HG02610 (cell line): ENCODE measurements around the gene ATF5.

Experiments used
- ATAC-seq: cut with Tn5 transposase; IDR thresholded peaks from one replicate; pipeline ENCODE4 v1.9.1; 2021; ENCODE audit warnings: mild to moderate bottlenecking, moderate library complexity; ENCODE audit not compliant: unreplicated experiment

Gene ATF5, protein sequence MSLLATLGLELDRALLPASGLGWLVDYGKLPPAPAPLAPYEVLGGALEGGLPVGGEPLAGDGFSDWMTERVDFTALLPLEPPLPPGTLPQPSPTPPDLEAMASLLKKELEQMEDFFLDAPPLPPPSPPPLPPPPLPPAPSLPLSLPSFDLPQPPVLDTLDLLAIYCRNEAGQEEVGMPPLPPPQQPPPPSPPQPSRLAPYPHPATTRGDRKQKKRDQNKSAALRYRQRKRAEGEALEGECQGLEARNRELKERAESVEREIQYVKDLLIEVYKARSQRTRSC

GRCh38 chr19:49929121-49929610 lies at the start of gene ATF5, which contains the start of gene NUP62:
ATF5 (plus strand) TSS chr19:49929205; CDS start chr19:49930851, 1,646 bp downstream.
NUP62 (minus strand) TSS chr19:49929504; CDS start chr19:49909807, 19,697 bp downstream.
- peak; percentile 55 for ATAC-seq

- ATAC-seq, result no peak
These were observed 49.6 kb upstream of the ATF5 start for GRCh38 chr19:49879243-49879963.

DNA sequence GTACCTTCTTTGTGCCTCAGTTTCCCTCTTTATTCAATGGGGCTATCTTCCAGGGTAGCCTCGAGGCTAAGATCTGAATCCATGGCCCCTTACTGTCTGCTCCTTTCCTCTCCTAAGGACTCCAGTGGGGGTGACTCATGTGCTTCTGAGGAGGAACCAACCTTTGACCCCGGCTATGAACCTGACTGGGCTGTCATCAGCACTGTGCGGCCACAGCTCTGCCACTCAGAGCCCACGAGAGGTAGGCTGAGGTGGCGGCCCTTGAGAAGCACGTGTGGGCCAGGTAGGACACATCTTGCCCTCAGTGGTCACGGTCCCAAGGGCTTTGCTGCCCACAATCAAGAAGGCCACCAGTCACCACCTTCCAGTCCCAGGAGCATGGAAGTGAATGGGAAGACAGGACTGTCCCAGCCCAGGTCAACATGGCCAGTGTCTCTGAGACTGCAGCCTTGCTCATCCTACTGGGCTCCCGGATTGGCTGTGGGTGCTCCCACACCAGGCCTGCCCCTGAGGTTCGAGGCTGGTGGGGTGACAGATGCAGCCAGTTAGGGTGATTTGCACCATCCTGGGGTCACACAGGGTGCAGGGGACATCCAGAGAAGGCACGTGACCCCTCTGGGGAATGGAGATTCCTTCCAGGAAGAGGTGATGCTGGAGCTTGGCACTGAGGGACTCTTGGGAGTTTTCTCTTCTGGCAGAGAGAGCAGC lies 48.7 kb upstream of the ATF5 start:
- no peak for ATAC-seq

- ATAC-seq, result no peak
These were observed 47.8 kb upstream of the ATF5 start for GRCh38 chr19:49881186-49881585.

GRCh38 chr19:49881672-49882394 lies 47.2 kb upstream of the ATF5 start:
- no peak for ATAC-seq

- ATAC-seq, result no peak
These were observed 46.4 kb upstream of the ATF5 start for GRCh38 chr19:49882643-49883042.

DNA sequence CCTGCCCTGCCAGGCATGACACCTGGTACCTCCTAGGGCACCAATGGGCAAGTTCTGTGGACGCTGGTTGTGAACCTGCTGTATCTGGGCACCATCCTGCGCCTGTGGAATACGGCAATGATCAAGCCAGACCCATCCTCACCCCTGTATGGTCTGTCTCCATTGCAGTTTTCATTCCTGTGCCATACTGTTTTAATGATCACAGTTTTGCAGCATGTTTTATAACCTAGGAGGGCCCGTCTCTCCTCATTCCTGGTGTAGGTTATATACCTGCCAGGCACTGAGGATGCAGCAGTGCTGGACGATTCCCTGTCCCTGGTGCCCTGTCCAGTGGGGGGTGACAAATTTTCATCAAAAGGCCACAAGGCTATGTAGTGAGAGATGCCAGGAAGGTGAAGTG lies 45.9 kb upstream of the ATF5 start:
- no peak for ATAC-seq

DNA sequence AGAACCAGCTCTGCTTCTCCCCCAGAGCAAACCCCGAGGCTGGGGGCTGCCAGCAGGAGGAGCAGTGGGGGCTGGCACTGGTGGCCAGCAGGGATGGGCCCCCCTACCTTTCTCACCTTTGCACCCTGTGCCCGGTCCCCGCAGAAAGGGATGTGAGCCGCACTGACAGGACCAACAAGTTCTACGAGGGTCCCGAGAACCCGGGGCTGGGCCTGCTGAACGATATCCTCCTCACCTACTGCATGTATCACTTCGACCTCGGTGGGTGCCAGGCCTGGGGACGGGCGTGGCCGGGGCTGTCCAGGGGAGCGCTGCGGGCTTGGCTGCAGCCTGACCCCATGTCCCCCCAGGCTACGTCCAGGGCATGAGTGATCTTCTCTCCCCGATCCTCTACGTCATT lies 44.9 kb upstream of the ATF5 start:
- no peak for ATAC-seq

DNA sequence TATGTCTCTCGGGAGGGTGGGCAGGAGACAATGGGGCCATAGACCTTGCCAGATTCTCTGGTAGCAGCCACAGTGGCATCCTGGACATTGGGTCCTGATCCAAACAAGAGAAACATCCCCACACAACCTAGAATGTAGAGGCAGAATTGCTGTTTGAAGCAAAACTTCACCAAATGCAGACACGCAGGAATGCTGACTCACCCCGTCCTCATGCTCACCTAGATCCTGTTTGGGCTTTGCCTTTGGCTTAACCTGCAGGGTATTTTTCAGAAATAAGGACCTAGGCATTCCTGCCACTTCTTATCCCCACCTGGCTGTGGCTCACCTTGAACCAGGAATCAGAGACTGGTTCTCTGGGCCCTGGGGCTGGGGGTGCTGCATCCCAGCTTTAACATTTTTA lies 44.2 kb upstream of the ATF5 start:
- ATAC-seq, result no peak

GRCh38 chr19:49887037-49887664 lies 41.9 kb upstream of the ATF5 start:
- ATAC-seq, result no peak

DNA sequence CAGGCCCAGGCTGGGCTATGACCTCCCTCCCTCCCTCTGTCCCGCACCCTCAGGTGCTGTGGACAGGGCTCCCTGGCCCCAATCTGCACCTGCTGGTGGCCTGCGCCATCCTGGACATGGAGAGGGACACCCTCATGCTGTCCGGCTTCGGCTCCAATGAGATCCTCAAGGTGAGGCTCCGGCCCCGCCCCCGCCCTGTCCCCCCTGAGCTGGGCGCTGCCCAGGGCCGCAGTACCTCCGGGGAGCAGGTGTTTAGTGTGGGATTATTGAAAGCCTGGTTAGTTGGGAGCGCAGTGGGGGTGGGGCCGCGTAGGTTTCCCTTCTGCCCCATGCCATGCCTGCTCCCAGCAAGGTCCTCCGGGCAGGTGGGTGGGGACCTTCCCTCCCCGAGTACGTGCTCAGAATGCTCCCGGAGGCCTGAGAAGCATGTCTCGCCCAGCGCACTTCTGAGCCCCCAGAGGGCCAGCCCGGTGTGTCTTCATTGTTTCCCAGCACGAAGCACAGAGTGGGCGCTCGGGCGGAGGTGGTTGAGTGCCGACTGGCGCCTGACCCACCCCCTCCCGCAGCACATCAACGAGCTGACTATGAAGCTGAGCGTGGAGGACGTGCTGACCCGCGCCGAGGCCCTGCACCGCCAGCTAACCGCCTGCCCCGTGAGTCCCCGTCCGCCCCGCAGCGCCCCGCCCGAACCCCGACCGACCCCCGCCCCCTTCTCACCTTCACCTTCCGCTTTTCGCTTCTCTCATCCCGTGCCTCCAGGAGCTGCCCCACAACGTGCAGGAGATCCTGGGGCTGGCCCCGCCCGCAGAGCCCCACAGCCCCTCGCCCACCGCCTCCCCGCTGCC lies 41.1 kb upstream of the ATF5 start:
- ATAC-seq, result no peak

DNA sequence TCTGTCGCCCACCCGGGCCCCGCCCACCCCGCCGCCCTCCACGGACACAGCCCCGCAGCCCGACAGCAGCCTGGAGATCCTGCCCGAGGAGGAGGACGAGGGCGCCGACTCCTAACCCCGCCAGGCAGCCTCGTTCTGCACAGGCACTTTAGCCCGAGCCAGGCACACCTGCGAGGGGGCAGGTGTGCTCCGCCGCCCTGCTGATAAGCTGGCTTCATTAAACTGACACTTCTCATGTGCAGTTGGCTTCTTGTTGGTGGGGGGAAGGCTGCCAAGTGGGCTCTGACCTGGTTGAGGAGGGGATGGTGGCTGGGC lies 40.5 kb upstream of the ATF5 start:
- no peak for ATAC-seq

- no peak for ATAC-seq
These were observed 39.8 kb upstream of the ATF5 start for GRCh38 chr19:49889038-49889686.

DNA sequence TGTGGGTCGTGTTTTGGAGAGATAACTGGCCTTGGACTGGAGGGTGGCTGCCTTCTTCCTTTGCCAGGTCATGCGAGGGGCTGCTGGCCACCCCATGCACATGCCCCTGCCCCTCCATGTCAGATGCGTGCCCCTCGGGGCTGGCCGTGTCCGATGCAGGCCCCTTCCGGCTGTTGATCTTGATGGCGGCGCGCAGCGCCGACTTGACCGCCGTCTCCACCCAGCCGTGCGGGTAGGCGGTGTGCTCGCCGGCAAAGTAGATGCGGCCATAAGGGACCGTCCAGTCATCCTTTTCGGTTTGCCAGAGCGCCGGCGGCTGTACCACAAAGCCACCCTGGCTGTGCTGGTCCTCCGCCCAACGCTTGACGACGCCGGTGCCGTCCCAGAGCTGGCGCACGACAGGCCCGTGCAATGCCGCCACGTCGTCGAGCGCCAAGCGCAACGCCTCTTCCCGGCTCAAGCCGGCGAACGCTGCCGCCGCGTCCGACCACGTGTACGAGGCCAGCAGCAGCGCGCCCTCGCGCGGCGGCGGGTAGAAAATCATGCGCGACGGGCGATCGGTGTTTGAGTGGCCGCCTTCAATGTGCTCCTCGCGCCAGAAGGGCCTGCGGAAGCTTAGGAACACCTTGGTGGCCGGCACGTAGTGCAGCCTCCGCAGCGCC lies 39.2 kb upstream of the ATF5 start:
- ATAC-seq, result no peak

- no peak for ATAC-seq
These were observed 38.4 kb upstream of the ATF5 start for GRCh38 chr19:49890349-49891311.

DNA sequence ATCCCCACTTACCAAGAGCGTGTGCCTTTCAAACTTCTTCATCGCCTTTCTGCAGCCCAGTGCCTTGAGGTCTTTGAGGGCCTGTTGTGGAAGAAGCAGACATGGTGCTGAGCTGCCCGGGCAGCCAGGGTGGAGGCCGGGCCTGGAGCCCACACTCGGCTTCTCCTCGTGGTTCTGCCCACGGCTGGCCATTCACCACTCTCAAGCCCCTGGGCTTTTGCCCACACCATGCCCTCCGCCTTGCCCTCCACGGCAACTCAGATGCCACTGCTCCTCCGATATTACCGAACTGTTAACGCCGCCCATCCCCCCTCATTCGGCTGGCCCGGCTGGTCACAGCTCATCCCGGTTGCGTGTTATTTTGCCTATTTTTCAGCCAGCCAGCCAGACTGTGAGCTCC lies 37.6 kb upstream of the ATF5 start:
- no peak for ATAC-seq

DNA sequence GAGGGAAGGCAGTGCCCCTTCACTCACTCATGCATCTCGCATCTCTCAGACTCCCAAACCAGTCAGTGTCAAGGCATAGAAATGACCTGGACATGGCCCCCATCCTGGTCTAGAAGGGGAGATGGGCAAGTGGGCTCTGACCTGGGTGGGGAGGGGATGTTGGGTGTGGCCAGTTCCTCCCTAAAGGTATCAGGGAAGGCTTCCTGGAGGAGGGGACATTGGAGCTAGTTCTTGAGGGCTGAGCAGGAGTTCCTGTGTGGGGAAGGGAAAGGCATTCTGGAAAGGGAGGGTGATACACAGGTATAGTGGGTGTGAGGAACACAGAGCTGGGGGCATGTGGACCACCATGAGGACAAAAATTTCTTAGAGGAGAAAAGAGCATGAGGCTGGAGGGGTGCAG lies 36.3 kb upstream of the ATF5 start:
- ATAC-seq, result no peak
